Esophagus squamous epithelium (tissue), 4 donors: ENCODE measurements around the gene CC2D1B.
"Not testable (repeated sequence)": the region's sequence is repeated elsewhere in the genome, so short reads cannot be mapped to it uniquely, and the experiment has no call there.

Experiments
- POLR2A ChIP-seq, 4 donors: fragments of 450-650 bp; IDR thresholded peaks; one replicate each; pipeline ENCODE4 v1.6.1; 2017; ENCODE audit warnings: antibody characterized with exemption in 4 of 4, mild to moderate bottlenecking in 4 of 4, moderate library complexity in 3 of 4
- TF ChIP-seq, protein P1 (sequence below), 6 experiments: fragments of 450-650 bp in 4 of 6; fragments of 200-600 bp in 2 of 6; sonication (generic) in 2 of 6; IDR thresholded peaks; one replicate each; pipeline ENCODE4 v1.5.1; 2016 to 2019; ENCODE audit warnings: antibody characterized with exemption in 6 of 6, mild to moderate bottlenecking in 4 of 6, moderate library complexity in 4 of 6

DNA sequence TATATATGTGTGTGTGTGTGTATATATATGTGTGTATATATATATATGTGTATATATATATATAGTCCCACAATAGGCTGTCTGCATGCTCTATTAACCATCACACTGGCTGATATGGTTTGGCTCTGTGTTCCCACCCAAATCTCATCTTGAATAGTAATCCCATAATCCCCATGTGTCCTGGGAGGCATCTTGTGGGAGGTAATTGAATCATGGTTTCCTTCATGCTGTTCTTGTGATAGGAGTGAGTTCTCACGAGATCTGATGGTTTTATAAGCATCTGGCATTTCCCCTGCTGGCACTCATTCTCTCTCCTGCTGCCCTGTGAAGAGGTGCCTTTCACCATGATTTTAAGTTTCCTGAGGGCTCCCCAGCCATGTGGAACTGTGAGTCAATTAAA lies 3.8 kb upstream of the CC2D1B start:
- TF ChIP-seq, protein P1, sequence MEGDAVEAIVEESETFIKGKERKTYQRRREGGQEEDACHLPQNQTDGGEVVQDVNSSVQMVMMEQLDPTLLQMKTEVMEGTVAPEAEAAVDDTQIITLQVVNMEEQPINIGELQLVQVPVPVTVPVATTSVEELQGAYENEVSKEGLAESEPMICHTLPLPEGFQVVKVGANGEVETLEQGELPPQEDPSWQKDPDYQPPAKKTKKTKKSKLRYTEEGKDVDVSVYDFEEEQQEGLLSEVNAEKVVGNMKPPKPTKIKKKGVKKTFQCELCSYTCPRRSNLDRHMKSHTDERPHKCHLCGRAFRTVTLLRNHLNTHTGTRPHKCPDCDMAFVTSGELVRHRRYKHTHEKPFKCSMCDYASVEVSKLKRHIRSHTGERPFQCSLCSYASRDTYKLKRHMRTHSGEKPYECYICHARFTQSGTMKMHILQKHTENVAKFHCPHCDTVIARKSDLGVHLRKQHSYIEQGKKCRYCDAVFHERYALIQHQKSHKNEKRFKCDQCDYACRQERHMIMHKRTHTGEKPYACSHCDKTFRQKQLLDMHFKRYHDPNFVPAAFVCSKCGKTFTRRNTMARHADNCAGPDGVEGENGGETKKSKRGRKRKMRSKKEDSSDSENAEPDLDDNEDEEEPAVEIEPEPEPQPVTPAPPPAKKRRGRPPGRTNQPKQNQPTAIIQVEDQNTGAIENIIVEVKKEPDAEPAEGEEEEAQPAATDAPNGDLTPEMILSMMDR (IDR thresholded peaks at IDR 0.05), result not testable (repeated sequence)
- TF ChIP-seq POLR2A (IDR thresholded peaks at IDR 0.05), result not testable (repeated sequence)
